GM23338 (cell line): Measurements from ENCODE around the gene SULT1B1.

Experiments
- CREB1 ChIP-seq: fragments of 250-450 bp; sonication (Bioruptor Pico); IDR thresholded peaks from 2 replicates; pipeline ENCODE4 v1.5.0; 2020; ENCODE audit warnings: low read depth, mild to moderate bottlenecking, moderate library complexity
- EZH2 ChIP-seq: fragments of 200-600 bp; sonication (generic); IDR thresholded peaks from one replicate; pipeline ENCODE4 v1.8.0; 2017; ENCODE audit warnings: antibody characterized with exemption, mild to moderate bottlenecking, low read depth; ENCODE audit not compliant: unreplicated experiment
- EZH2phosphoT487 ChIP-seq: fragments of 200-600 bp; sonication (generic); IDR thresholded peaks from one replicate; pipeline ENCODE4 v1.8.1; 2018; ENCODE audit warnings: antibody characterized with exemption; ENCODE audit not compliant: unreplicated experiment
- JUNB ChIP-seq: IDR thresholded peaks from one replicate; pipeline ENCODE4 v1.6.1; 2016; ENCODE audit warnings: antibody characterized with exemption; ENCODE audit not compliant: unreplicated experiment
- NANOG ChIP-seq: IDR thresholded peaks from 2 replicates; pipeline ENCODE4 v1.6.1; 2016; ENCODE audit warnings: antibody characterized with exemption, borderline replicate concordance
- POLR2AphosphoS5 ChIP-seq: IDR thresholded peaks from 2 replicates; pipeline ENCODE4 v1.6.1; 2016; ENCODE audit warnings: antibody characterized with exemption, low read depth
- TF ChIP-seq, protein P1 (sequence below), 2 experiments: fragments of 200-600 bp in 1 of 2; sonication (generic) in 1 of 2; conservative IDR thresholded peaks; 2 replicates each; pipeline versions ENCODE4 v1.5.1 to v1.6.1; 2016 to 2017; ENCODE audit warnings: antibody characterized with exemption in 2 of 2, low read depth in 2 of 2, mild to moderate bottlenecking in 2 of 2, moderate library complexity in 1 of 2
- TF ChIP-seq, protein P2 (sequence below): IDR thresholded peaks from one replicate; pipeline ENCODE4 v1.6.1; 2018; ENCODE audit warnings: antibody characterized with exemption; ENCODE audit not compliant: unreplicated experiment
- TF ChIP-seq, protein P3 (sequence below): fragments of 250-450 bp; sonication (Bioruptor Pico); IDR thresholded peaks from 2 replicates; pipeline ENCODE4 v1.5.0; 2020; ENCODE audit warnings: mild to moderate bottlenecking, moderate library complexity
- TF ChIP-seq, protein P4 (sequence below): IDR thresholded peaks from 2 replicates; pipeline ENCODE4 v1.6.1; 2016; ENCODE audit warnings: antibody characterized with exemption

- TF ChIP-seq JUNB (no peak), EZH2 (no peak), POLR2AphosphoS5 (no peak), NANOG (no peak), EZH2phosphoT487 (no peak), CREB1 (CRISPR knock-in tag) (no peak)
- TF ChIP-seq, protein P1, sequence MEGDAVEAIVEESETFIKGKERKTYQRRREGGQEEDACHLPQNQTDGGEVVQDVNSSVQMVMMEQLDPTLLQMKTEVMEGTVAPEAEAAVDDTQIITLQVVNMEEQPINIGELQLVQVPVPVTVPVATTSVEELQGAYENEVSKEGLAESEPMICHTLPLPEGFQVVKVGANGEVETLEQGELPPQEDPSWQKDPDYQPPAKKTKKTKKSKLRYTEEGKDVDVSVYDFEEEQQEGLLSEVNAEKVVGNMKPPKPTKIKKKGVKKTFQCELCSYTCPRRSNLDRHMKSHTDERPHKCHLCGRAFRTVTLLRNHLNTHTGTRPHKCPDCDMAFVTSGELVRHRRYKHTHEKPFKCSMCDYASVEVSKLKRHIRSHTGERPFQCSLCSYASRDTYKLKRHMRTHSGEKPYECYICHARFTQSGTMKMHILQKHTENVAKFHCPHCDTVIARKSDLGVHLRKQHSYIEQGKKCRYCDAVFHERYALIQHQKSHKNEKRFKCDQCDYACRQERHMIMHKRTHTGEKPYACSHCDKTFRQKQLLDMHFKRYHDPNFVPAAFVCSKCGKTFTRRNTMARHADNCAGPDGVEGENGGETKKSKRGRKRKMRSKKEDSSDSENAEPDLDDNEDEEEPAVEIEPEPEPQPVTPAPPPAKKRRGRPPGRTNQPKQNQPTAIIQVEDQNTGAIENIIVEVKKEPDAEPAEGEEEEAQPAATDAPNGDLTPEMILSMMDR (conservative IDR thresholded peaks at IDR 0.05; ENCODE audit: low read depth in 2 of 2): no peak
- TF ChIP-seq, protein P2, sequence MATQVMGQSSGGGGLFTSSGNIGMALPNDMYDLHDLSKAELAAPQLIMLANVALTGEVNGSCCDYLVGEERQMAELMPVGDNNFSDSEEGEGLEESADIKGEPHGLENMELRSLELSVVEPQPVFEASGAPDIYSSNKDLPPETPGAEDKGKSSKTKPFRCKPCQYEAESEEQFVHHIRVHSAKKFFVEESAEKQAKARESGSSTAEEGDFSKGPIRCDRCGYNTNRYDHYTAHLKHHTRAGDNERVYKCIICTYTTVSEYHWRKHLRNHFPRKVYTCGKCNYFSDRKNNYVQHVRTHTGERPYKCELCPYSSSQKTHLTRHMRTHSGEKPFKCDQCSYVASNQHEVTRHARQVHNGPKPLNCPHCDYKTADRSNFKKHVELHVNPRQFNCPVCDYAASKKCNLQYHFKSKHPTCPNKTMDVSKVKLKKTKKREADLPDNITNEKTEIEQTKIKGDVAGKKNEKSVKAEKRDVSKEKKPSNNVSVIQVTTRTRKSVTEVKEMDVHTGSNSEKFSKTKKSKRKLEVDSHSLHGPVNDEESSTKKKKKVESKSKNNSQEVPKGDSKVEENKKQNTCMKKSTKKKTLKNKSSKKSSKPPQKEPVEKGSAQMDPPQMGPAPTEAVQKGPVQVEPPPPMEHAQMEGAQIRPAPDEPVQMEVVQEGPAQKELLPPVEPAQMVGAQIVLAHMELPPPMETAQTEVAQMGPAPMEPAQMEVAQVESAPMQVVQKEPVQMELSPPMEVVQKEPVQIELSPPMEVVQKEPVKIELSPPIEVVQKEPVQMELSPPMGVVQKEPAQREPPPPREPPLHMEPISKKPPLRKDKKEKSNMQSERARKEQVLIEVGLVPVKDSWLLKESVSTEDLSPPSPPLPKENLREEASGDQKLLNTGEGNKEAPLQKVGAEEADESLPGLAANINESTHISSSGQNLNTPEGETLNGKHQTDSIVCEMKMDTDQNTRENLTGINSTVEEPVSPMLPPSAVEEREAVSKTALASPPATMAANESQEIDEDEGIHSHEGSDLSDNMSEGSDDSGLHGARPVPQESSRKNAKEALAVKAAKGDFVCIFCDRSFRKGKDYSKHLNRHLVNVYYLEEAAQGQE: no peak
- TF ChIP-seq, protein P3, sequence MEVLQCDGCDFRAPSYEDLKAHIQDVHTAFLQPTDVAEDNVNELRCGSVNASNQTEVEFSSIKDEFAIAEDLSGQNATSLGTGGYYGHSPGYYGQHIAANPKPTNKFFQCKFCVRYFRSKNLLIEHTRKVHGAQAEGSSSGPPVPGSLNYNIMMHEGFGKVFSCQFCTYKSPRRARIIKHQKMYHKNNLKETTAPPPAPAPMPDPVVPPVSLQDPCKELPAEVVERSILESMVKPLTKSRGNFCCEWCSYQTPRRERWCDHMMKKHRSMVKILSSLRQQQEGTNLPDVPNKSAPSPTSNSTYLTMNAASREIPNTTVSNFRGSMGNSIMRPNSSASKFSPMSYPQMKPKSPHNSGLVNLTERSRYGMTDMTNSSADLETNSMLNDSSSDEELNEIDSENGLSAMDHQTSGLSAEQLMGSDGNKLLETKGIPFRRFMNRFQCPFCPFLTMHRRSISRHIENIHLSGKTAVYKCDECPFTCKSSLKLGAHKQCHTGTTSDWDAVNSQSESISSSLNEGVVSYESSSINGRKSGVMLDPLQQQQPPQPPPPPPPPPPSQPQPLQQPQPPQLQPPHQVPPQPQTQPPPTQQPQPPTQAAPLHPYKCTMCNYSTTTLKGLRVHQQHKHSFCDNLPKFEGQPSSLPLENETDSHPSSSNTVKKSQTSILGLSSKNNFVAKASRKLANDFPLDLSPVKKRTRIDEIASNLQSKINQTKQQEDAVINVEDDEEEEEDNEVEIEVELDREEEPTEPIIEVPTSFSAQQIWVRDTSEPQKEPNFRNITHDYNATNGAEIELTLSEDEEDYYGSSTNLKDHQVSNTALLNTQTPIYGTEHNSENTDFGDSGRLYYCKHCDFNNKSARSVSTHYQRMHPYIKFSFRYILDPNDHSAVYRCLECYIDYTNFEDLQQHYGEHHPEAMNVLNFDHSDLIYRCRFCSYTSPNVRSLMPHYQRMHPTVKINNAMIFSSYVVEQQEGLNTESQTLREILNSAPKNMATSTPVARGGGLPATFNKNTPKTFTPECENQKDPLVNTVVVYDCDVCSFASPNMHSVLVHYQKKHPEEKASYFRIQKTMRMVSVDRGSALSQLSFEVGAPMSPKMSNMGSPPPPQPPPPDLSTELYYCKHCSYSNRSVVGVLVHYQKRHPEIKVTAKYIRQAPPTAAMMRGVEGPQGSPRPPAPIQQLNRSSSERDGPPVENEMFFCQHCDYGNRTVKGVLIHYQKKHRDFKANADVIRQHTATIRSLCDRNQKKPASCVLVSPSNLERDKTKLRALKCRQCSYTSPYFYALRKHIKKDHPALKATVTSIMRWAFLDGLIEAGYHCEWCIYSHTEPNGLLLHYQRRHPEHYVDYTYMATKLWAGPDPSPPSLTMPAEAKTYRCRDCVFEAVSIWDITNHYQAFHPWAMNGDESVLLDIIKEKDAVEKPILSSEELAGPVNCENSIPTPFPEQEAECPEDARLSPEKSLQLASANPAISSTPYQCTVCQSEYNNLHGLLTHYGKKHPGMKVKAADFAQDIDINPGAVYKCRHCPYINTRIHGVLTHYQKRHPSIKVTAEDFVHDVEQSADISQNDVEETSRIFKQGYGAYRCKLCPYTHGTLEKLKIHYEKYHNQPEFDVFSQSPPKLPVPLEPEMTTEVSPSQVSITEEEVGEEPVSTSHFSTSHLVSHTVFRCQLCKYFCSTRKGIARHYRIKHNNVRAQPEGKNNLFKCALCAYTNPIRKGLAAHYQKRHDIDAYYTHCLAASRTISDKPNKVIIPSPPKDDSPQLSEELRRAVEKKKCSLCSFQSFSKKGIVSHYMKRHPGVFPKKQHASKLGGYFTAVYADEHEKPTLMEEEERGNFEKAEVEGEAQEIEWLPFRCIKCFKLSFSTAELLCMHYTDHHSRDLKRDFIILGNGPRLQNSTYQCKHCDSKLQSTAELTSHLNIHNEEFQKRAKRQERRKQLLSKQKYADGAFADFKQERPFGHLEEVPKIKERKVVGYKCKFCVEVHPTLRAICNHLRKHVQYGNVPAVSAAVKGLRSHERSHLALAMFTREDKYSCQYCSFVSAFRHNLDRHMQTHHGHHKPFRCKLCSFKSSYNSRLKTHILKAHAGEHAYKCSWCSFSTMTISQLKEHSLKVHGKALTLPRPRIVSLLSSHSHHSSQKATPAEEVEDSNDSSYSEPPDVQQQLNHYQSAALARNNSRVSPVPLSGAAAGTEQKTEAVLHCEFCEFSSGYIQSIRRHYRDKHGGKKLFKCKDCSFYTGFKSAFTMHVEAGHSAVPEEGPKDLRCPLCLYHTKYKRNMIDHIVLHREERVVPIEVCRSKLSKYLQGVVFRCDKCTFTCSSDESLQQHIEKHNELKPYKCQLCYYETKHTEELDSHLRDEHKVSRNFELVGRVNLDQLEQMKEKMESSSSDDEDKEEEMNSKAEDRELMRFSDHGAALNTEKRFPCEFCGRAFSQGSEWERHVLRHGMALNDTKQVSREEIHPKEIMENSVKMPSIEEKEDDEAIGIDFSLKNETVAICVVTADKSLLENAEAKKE (CRISPR knock-in tag): no peak
- TF ChIP-seq, protein P4, sequence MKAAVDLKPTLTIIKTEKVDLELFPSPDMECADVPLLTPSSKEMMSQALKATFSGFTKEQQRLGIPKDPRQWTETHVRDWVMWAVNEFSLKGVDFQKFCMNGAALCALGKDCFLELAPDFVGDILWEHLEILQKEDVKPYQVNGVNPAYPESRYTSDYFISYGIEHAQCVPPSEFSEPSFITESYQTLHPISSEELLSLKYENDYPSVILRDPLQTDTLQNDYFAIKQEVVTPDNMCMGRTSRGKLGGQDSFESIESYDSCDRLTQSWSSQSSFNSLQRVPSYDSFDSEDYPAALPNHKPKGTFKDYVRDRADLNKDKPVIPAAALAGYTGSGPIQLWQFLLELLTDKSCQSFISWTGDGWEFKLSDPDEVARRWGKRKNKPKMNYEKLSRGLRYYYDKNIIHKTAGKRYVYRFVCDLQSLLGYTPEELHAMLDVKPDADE: no peak
These were observed 29.2 kb downstream of the SULT1B1 start for GRCh38 chr4:69731241-69731640.
